Inflammatory macrophage (primary cell): Measurements from ENCODE around the gene CBX4.

ENCODE experiments used
- DNase-seq, 2 donors: peaks; one replicate each; pipeline ENCODE4 v3.0.0-alpha.2; 2020 to 2022

CBX4 gene

GRCh38 chr17:79785900-79786810 lies 53.1 kb downstream of the CBX4 start:
- no peak for DNase-seq

GRCh38 chr17:79785017-79785899 lies 54.0 kb downstream of the CBX4 start:
- no peak for DNase-seq

GRCh38 chr17:79784353-79785016 lies 54.8 kb downstream of the CBX4 start:
- DNase-seq: no peak

- no peak for DNase-seq
Observed at GRCh38 chr17:79783891-79784290, 55.3 kb downstream of the CBX4 start.
